Astrocyte of the cerebellum (primary cell): Measurements from ENCODE around the gene SKAP1.

Experiments used
- DNase-seq: peaks from one replicate; pipeline ENCODE4 v3.0.0-alpha.2; 2011; ENCODE audit warnings: low read depth
- H3K4me3 ChIP-seq: 2 replicates; pipeline ENCODE4 v1.5.1; 2011; ENCODE audit warnings: mild to moderate bottlenecking, low read depth, low read length, moderate library complexity
- in situ Hi-C: cut with HindIII; loops from 2 replicates; pipeline ENCODE4 v1.10.0; 2017; ENCODE audit warnings: low sequenced_read_pairs
- TF ChIP-seq, protein P1 (sequence below): IDR thresholded peaks from 2 replicates; pipeline ENCODE4 v1.5.1; 2012; ENCODE audit warnings: low read length, low read depth, moderate library complexity, mild to moderate bottlenecking; ENCODE audit errors: missing control alignments

SKAP1 gene

DNA sequence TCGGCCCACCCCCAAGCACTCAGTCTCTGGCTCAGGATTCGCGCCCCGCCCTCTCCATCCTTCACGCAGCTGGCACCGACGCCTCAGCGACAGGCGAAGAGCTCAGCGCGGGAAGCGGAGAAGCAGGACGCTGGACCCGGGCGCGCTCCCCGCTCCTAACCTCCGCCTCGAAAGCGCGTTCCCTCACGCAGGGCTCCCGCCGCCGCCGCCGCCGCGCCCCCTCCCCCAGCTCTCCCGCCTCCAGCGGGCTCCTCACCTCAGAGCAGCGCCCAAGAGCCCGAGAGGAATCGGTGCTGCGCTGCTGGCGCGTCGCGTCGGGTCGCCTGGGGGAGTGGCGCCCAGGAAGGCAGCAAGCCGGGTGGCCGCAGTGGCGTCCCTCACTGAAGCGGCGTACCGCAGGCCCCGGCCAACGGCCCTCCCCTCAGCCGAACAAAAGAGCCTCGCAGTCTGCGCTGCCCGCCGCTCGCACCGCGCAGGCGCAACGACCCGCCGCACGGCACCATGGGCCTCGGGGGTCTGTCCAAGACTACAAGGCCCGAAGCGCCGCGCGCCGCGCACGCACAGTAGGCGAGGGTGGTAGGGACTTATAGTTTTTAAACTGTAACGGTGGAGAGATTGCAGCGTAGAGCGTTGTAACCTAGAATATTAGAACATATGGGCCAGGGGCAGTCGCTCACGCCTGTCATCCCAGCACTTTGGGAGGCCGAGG, 328.8 kb downstream of the SKAP1 start, which contains the start of gene CBX1:
CBX1 (minus strand) TSS at position 467 of the 709 bp plus-strand sequence. CDS start 24,474 bp downstream, outside the sequence.
- peak; percentile 90 for DNase-seq
- in situ Hi-C loops: no loop called here
- H3K4me3 ChIP-seq: peak within 1 kb of the TSS; percentile 89
- TF ChIP-seq, protein P1, sequence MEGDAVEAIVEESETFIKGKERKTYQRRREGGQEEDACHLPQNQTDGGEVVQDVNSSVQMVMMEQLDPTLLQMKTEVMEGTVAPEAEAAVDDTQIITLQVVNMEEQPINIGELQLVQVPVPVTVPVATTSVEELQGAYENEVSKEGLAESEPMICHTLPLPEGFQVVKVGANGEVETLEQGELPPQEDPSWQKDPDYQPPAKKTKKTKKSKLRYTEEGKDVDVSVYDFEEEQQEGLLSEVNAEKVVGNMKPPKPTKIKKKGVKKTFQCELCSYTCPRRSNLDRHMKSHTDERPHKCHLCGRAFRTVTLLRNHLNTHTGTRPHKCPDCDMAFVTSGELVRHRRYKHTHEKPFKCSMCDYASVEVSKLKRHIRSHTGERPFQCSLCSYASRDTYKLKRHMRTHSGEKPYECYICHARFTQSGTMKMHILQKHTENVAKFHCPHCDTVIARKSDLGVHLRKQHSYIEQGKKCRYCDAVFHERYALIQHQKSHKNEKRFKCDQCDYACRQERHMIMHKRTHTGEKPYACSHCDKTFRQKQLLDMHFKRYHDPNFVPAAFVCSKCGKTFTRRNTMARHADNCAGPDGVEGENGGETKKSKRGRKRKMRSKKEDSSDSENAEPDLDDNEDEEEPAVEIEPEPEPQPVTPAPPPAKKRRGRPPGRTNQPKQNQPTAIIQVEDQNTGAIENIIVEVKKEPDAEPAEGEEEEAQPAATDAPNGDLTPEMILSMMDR: no peak

GRCh38 chr17:48100591-48101011, 329.4 kb downstream of the SKAP1 start:
- TF ChIP-seq, protein P1: no peak
- in situ Hi-C loops: no loop called here
- no peak for DNase-seq
- peak overlapping the region; percentile 89 for H3K4me3 ChIP-seq

GRCh38 chr17:48100160-48100559, 329.9 kb downstream of the SKAP1 start:
- TF ChIP-seq, protein P1: no peak
- in situ Hi-C loops: no loop called here
- no peak for DNase-seq
- H3K4me3 ChIP-seq: peak overlapping the region; percentile 89

DNA sequence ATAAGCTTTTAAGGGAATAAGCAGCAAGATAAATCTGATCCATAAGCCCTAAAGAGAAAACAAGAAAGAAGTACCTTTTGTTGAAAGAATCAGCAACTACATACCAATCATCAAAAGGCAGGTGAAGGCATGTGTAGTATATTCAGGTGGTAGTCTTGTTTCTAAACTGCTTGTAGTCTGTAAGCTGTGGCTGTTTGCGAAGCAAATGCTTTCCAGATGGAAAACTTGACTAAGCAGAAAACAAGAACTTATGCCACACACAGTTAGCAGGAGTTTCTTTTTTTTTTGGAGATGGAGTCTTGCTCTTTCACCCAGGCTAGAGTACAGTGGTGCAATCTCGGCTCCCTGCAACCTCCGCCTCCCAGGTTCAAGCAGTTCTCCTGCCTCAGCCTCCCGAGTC, 334.4 kb downstream of the SKAP1 start:
- TF ChIP-seq, protein P1: no peak
- in situ Hi-C loops: loop anchor here (5.0 kb wide), 1 partner anchor 42 kb away; no protein-coding TSS in a partner anchor
- no peak for DNase-seq
- no peak overlapping the region for H3K4me3 ChIP-seq

GRCh38 chr17:48093341-48094045, 336.5 kb downstream of the SKAP1 start:
- in situ Hi-C loops: no loop called here
- TF ChIP-seq, protein P1: no peak
- DNase-seq: no peak
- H3K4me3 ChIP-seq: no peak overlapping the region

- H3K4me3 ChIP-seq: no peak overlapping the region
- TF ChIP-seq, protein P1: no peak
- no peak for DNase-seq
- in situ Hi-C loops: loop anchor here (5.0 kb wide), 1 partner anchor 53 kb away; no protein-coding TSS in a partner anchor
These were observed 345.1 kb downstream of the SKAP1 start for GRCh38 chr17:48084932-48085331.
